ENCODE results near the gene LBHD1.
"Not testable (repeated sequence)": the region's sequence is repeated elsewhere in the genome, so short reads cannot be mapped to it uniquely, and the experiment has no call there.

Gene LBHD1

GRCh38 chr11:62616957-62617356 is 55.1 kb downstream of the LBHD1 start:
- not testable (repeated sequence) for DNase-seq (ENCODE audit: low spot score)

GRCh38 chr11:62615521-62615920 is 56.5 kb downstream of the LBHD1 start:
- DNase-seq (ENCODE audit: low spot score), result no peak

GRCh38 chr11:62614275-62614674 is 57.8 kb downstream of the LBHD1 start:
- no peak for DNase-seq (ENCODE audit: low spot score)

- no peak for DNase-seq (ENCODE audit: low spot score)
These were observed 58.7 kb downstream of the LBHD1 start for GRCh38 chr11:62613291-62613778.
